GM18502 (cell line): ENCODE data around the gene IFNGR2.
"Not testable (repeated sequence)": the region's sequence is repeated elsewhere in the genome, so short reads cannot be mapped to it uniquely, and the experiment has no call there.

ENCODE experiments used
- ATAC-seq: cut with Tn5 transposase; IDR thresholded peaks from one replicate; pipeline ENCODE4 v1.9.1; 2021; ENCODE audit warnings: mild to moderate bottlenecking; ENCODE audit not compliant: unreplicated experiment, poor library complexity

Gene IFNGR2

DNA sequence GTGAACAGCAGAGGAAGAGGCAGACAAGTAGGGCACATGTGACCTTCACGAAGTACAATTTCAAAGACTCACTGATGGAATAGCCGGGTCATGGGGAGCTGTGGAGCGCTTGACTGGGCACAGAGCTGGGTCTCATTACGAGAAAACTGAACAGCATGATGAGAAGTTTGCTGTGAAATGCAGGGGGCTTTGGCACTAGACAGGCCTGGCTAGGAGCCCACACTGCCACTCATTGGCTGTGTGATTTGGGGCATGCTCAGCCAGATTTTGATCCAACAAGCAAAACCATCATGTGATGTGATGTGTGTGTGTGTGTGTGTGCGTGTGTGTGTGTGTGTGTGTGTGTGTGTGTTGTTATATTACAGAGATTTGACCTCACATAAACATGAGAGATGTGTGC lies 4.9 kb upstream of the IFNGR2 start:
- ATAC-seq = no peak

- ATAC-seq = no peak
Observed at GRCh38 chr21:33401630-33401992, 1.6 kb upstream of the IFNGR2 start.

- ATAC-seq = no peak
Observed at GRCh38 chr21:33402001-33402979, 923 bp upstream of the IFNGR2 start.

DNA sequence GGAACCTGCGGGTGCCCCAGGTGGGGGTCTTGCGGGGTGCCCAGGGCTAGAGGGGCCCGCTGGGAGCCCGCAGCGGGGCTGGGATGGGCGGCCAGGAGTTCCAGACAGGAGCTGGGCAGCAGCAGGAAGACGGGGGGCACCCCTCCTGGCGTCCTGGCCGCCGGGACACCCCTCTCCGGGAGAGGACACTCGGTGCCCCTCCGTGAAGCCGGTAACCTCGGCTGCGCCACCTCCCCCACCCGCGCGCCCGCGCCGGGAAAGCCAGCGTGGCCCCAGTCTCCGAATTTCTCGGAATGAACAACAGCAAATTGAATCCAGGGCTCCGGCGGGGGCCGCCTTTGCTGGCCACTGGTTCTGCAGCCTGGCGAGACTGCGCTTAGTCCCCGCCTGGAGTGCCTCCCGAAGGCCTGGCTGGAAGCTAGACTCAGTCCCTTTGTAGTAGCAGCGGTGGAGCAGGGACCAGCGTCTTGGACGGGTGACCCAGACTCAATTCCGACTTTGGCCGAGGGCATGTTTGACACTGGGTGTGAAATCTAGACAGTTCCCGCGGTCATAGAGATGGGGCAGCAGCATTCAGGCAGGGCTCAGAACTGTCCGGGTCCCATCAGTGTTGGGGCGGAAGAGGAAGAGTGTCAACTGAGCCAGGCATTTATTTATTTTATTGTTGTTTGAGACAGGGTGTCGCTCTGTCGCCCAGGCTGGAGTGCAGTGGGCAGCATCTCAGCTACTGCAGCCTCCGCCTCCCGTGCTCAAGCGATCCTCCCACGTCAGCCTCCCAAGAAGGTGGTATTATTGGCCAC lies 773 bp downstream of the IFNGR2 start:
- ATAC-seq = no peak

GRCh38 chr21:33406493-33406892 lies 3.3 kb downstream of the IFNGR2 start:
- ATAC-seq = no peak

GRCh38 chr21:33411949-33412430 lies 8.8 kb downstream of the IFNGR2 start:
- ATAC-seq = no peak

DNA sequence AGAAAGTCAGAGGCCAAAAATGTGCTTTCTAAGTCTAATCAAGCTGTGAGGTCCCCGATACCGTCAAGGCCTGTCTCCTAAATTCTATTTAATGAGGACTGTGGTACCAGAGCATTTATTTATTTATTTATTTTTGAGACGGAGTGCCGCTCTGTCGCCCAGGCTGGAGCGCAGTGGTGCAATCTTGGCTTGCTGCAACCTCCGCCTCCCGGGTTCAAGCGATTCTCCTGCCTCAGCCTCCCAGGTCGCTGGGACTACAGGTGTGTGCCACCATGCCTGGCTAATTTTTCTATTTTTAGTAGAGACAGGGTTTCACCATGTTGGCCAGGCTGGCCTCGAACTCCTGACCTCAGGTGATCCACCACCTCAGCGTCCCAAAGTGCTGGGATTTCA lies 9.2 kb downstream of the IFNGR2 start:
- not testable (repeated sequence) for ATAC-seq

- ATAC-seq = peak; percentile 54
Observed at GRCh38 chr21:33412832-33413519, 9.8 kb downstream of the IFNGR2 start.

- ATAC-seq = no peak
Observed at GRCh38 chr21:33414068-33414467, 10.9 kb downstream of the IFNGR2 start.

GRCh38 chr21:33414926-33415325 lies 11.7 kb downstream of the IFNGR2 start:
- ATAC-seq = no peak

- no peak for ATAC-seq
Observed at GRCh38 chr21:33418691-33419090, 15.5 kb downstream of the IFNGR2 start.

DNA sequence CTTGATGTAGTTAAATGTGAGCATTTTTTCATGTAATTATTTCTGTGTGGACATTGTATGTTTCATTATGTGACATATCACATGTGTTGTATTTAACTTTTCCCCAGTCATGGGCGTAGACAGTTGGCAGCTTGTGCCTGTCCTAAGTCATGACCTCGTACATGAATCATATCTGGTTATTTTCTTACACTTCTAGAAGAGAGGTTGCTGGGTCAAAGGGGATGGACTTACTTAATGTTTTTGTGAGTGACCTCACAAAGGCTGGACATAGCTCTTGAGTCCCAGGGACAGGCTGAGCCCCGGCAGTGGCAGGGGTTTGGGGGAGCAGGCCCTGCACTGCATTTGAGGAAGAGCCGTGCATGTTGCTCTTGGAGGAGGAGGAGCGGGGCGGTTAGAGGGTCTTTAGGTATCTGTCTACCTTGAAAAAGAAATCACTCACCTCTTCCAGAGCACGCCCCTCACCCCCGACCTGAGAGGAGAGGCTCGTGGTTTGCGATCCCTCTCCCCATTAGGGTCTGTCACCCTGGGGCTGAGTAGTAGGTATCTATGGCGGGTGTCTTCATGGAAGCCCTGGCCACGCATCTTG lies 16.4 kb downstream of the IFNGR2 start:
- no peak for ATAC-seq

GRCh38 chr21:33421713-33422393 lies 18.6 kb downstream of the IFNGR2 start:
- no peak for ATAC-seq

- no peak for ATAC-seq
Observed at GRCh38 chr21:33424214-33424613, 21.0 kb downstream of the IFNGR2 start.

GRCh38 chr21:33425825-33426224 lies 22.6 kb downstream of the IFNGR2 start:
- no peak for ATAC-seq

- no peak for ATAC-seq
Observed at GRCh38 chr21:33427051-33427450, 23.8 kb downstream of the IFNGR2 start.

GRCh38 chr21:33428669-33429068 lies 25.5 kb downstream of the IFNGR2 start:
- ATAC-seq = no peak

GRCh38 chr21:33430858-33431257 lies 27.6 kb downstream of the IFNGR2 start:
- no peak for ATAC-seq

DNA sequence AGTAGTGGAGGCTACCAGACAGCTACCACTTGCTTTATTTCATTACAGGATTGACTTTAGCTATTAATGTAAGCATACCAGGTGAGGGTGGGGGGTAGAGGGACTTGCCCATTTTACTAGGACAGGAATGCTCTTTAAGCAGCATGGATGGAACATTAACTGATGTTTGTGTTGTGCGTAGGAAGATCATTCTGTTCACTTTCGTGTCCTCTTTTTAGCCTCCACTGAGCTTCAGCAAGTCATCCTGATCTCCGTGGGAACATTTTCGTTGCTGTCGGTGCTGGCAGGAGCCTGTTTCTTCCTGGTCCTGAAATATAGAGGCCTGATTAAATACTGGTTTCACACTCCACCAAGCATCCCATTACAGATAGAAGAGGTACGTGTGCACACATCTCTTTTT lies 29.3 kb downstream of the IFNGR2 start:
- no peak for ATAC-seq

- no peak for ATAC-seq
Observed at GRCh38 chr21:33433001-33433400, 29.8 kb downstream of the IFNGR2 start.
